Posterior vena cava (tissue), 2 donors: Measurements from ENCODE around the gene AMBN. TPM values are rescaled to one million over a fixed set of nuclear protein-coding genes. Genes with fewer than 3 reads are reported as not detected.

Source experiments
- DNase-seq: peaks from one replicate; pipeline ENCODE4 v3.0.0-alpha.2; 2020; ENCODE audit warnings: low spot score
- intact Hi-C, 2 donors: fragments of 100-400 bp; cut with DNase I; formaldehyde crosslinking; loops; one replicate each; pipeline versions ENCODE4 v1.14.1 to v1.14.2; 2022 to 2023
- total RNA-seq, 2 donors: library from RNA; stranded (reverse); fragmentation: NEBNext Ultra II Directional; extraction: Animal tissue kit (Norgen Biotek cat#: 25700); gene quantifications; one replicate each; pipeline ENCODE4 v1.2.1, GENCODE V29; 2021
- donor health status: DM: yes; HTN: yes; CAD: no.
- donor health status: DM: yes; HTN: yes; CAD: no.

AMBN gene
- total RNA-seq, 2 donors from 2014 or later = not detected

DNA sequence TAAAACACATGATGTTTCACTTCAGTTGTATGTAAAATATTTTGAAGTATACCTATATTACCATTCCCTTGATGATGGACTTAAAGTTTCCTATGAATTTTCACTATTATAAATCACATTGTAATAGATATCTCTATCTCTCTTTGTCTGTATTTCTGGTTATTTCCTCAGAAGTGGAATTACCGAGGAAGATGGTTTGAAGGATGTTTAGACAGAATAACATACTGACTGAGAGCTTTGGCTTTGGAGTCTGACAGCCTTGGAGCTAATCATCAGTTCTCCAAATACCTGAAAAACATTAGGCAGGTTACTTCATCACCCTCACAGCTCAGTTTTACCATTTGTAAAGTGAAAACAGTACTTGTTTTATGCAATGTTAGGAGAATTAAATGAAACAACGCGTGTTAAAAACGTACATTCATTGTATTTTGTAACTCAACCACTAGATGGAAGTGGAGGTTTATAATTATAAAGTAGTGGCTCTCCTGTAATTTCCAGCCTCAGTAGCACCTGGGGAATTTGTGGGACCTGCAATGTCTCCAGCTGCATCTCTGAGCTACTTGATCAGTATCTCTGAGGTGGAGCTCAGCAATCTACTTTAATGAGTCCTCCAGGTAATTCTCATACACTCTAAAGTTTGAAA lies 59.9 kb downstream of the AMBN start:
- intact Hi-C loops = loop anchor here in 1 of 2 donors (10.0 kb wide), 1 partner anchor 353 kb away; no protein-coding TSS in a partner anchor
- no peak for DNase-seq

GRCh38 chr4:70654605-70655011 lies 62.6 kb downstream of the AMBN start:
- intact Hi-C loops = loop anchor here in 1 of 2 donors (10.0 kb wide), 1 partner anchor 350 kb away; no protein-coding TSS in a partner anchor
- DNase-seq = no peak

Other genes with a start within 250 kb of the AMBN start
- gene SMR3A, start 231.5 kb upstream of the AMBN start, total RNA-seq = not detected
- gene SMR3B, start 209.1 kb upstream of the AMBN start, total RNA-seq = not detected
- not detected for gene OPRPN, start 194.3 kb upstream of the AMBN start, total RNA-seq
- not detected for gene MUC7, start 120.1 kb upstream of the AMBN start, total RNA-seq
- not detected for gene AMTN, start 73.7 kb upstream of the AMBN start, total RNA-seq
- gene ENAM, start 36.5 kb downstream of the AMBN start, total RNA-seq = under 1 TPM; 0.14 to 0.62 TPM
- gene JCHAIN, start 74.3 kb downstream of the AMBN start, total RNA-seq = 10 to 100 TPM in 1 of 2 donors, 1 to 10 TPM in 1; 8.8 to 12.8 TPM
- gene UTP3, start 96.3 kb downstream of the AMBN start, total RNA-seq = 10 to 100 TPM; 22.0 to 23.2 TPM
- 10 to 100 TPM; 58.5 to 62.3 TPM for gene RUFY3, start 129.7 kb downstream of the AMBN start, total RNA-seq
- gene GRSF1, start 247.6 kb downstream of the AMBN start, total RNA-seq = 10 to 100 TPM; 43.5 to 44.0 TPM